Esophagus muscularis mucosa (tissue), 4 donors: ENCODE data around the gene WASF2.

Experiments used
- EP300 ChIP-seq: sonication (generic); formaldehyde crosslinking; IDR thresholded peaks from one replicate; pipeline ENCODE4 v1.6.1; 2017; ENCODE audit warnings: antibody characterized with exemption
- POLR2A ChIP-seq: fragments of 450-650 bp; IDR thresholded peaks from one replicate; pipeline ENCODE4 v1.6.1; 2017; ENCODE audit warnings: antibody characterized with exemption, moderate library complexity, mild to moderate bottlenecking, low read depth
- POLR2AphosphoS5 ChIP-seq, 2 donors: sonication (generic); formaldehyde crosslinking; IDR thresholded peaks; one replicate each; pipeline ENCODE4 v1.6.1; 2017; ENCODE audit warnings: antibody characterized with exemption in 2 of 2
- TF ChIP-seq, protein P1 (sequence below), 3 experiments: fragments of 200-600 bp in 2 of 3; fragments of 450-650 bp in 1 of 3; sonication (generic) in 2 of 3; IDR thresholded peaks; one replicate each; pipeline ENCODE4 v1.5.1; 2017 to 2019; ENCODE audit warnings: antibody characterized with exemption in 3 of 3, mild to moderate bottlenecking in 2 of 3, moderate library complexity in 1 of 3

DNA sequence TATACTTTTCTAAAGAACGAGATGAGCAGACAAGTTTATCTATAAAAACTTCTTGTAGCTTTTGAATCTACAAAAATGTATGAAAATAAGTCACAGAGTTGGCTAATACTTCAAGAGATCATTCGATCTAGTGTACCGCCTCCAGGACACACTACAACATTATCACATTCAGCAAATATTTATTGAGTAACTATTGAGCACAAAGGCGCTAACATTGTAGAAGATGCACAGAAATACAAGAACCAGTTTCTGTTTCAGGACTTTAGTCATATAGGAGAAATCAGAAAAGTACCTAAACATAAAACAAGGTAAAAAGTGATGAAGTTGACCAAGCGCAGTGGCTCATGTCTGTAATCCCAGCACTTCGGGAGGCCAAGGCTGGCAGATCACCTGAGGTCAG is 20.6 kb downstream of the WASF2 start:
- TF ChIP-seq, protein P1, sequence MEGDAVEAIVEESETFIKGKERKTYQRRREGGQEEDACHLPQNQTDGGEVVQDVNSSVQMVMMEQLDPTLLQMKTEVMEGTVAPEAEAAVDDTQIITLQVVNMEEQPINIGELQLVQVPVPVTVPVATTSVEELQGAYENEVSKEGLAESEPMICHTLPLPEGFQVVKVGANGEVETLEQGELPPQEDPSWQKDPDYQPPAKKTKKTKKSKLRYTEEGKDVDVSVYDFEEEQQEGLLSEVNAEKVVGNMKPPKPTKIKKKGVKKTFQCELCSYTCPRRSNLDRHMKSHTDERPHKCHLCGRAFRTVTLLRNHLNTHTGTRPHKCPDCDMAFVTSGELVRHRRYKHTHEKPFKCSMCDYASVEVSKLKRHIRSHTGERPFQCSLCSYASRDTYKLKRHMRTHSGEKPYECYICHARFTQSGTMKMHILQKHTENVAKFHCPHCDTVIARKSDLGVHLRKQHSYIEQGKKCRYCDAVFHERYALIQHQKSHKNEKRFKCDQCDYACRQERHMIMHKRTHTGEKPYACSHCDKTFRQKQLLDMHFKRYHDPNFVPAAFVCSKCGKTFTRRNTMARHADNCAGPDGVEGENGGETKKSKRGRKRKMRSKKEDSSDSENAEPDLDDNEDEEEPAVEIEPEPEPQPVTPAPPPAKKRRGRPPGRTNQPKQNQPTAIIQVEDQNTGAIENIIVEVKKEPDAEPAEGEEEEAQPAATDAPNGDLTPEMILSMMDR (IDR thresholded peaks at IDR 0.05): no peak
- TF ChIP-seq POLR2A (no peak), POLR2AphosphoS5 (IDR thresholded peaks at IDR 0.05) (no peak), EP300 (no peak)
